Endothelial cell of umbilical vein (primary cell): ENCODE measurements around the gene STAB2. TPM values are rescaled to one million over a fixed set of nuclear protein-coding genes. Genes with fewer than 3 reads are reported as not detected.

Experiments used
- BruUV-seq: library from RNA; stranded (reverse); fragments of 400-500 nt; replicated peaks from 2 replicates; lab custom pipeline; 2021; lab: Mats Ljungman, UMichigan
- CTCF ChIA-PET: fragments of 300-600, 350-600 bp; sonication (Branson Sonifier 250); formaldehyde crosslinking; loops from one replicate; lab custom pipeline; 2021; ENCODE audit warnings: antibody characterized with exemption, inconsistent platforms; lab: Charles Lee
- POLR2A ChIA-PET: fragments of 300-600, 350-600 bp; sonication (Branson Sonifier 250); formaldehyde crosslinking; loops from one replicate; lab custom pipeline; 2021; ENCODE audit warnings: antibody characterized with exemption, inconsistent platforms; lab: Charles Lee
- DNase-seq: peaks from one replicate; pipeline ENCODE4 v3.0.0-alpha.2; 2011; ENCODE audit warnings: low read depth, low spot score
- FAIRE-seq: peaks from 2 replicates; lab custom pipeline; 2011; peaks lifted over from hg19 to GRCh38; lab: Jason Lieb, UNC
- H2AFZ ChIP-seq: 2 replicates; pipeline ENCODE4 v1.6.0; 2012; ENCODE audit warnings: low read depth, low read length, control low read depth, inconsistent platforms
- H3K27ac ChIP-seq: 2 replicates; pipeline ENCODE4 v1.5.1; 2011; ENCODE audit warnings: low read depth, mild to moderate bottlenecking, control low read depth, low read length, moderate library complexity; ENCODE audit not compliant: insufficient read depth
- H3K27me3 ChIP-seq, 2 experiments: 2 replicates each; pipeline versions ENCODE4 v1.6.0 to v1.6.1; 2011; ENCODE audit warnings: low read length in 2 of 2, mixed read lengths in 1 of 2; ENCODE audit not compliant: control insufficient read depth in 2 of 2, insufficient read depth in 2 of 2
- H3K36me3 ChIP-seq, 2 experiments: 2 replicates in 1 of 2; 3 replicates in 1 of 2; pipeline ENCODE4 v1.5.1; 2011; ENCODE audit warnings: low read length in 2 of 2, mild to moderate bottlenecking in 1 of 2, moderate library complexity in 1 of 2; ENCODE audit not compliant: control insufficient read depth in 2 of 2, insufficient read depth in 2 of 2; ENCODE audit errors: extremely low read depth in 1 of 2
- H3K4me1 ChIP-seq: 3 replicates; pipeline ENCODE4 v1.5.1; 2011; ENCODE audit warnings: mild to moderate bottlenecking, low read length; ENCODE audit not compliant: control insufficient read depth, insufficient read depth; ENCODE audit errors: extremely low read depth
- H3K4me2 ChIP-seq: 2 replicates; pipeline ENCODE4 v1.6.1; 2011; ENCODE audit warnings: low read length, control low read depth, mixed read lengths; ENCODE audit not compliant: insufficient read depth
- H3K4me3 ChIP-seq, 3 experiments: fragments of 200-600 bp in 1 of 3; sonication (generic), shearing (Covaris generic) in 1 of 3; replicated peaks in 1 of 3; 2 replicates each; pipeline ENCODE4 v1.5.1; 2011 to 2016; ENCODE audit warnings: control low read depth in 3 of 3, low read length in 3 of 3, mild to moderate bottlenecking in 2 of 3, inconsistent platforms in 1 of 3, low read depth in 1 of 3, moderate library complexity in 1 of 3; ENCODE audit not compliant: insufficient read depth in 1 of 3
- H3K79me2 ChIP-seq: 2 replicates; pipeline ENCODE4 v1.6.0; 2012; ENCODE audit warnings: low read length, inconsistent platforms; ENCODE audit not compliant: control insufficient read depth, insufficient read depth
- H3K9ac ChIP-seq: replicated peaks from 2 replicates; pipeline ENCODE3; 2011; ENCODE audit warnings: low read length, control low read depth; ENCODE audit not compliant: insufficient read depth; ENCODE audit errors: extremely low read depth
- H3K9me1 ChIP-seq: replicated peaks from 3 replicates; pipeline ENCODE4 v1.6.0; 2011; ENCODE audit warnings: mild to moderate bottlenecking, low read length; ENCODE audit not compliant: control insufficient read depth, insufficient read depth; ENCODE audit errors: extremely low read depth
- H3K9me3 ChIP-seq: replicated peaks from 2 replicates; pipeline ENCODE4 v1.5.1; 2012; ENCODE audit warnings: low read length, inconsistent platforms; ENCODE audit not compliant: control insufficient read depth, insufficient read depth
- H4K20me1 ChIP-seq: replicated peaks from 2 replicates; pipeline ENCODE3; 2011; ENCODE audit warnings: mild to moderate bottlenecking, low read length; ENCODE audit not compliant: control insufficient read depth, insufficient read depth; ENCODE audit errors: extremely low read depth
- CTCF ChIP-seq, 2 donors: IDR thresholded peaks; 1 replicate in 1 of 2; 2 replicates in 1 of 2; pipeline ENCODE4 v1.5.1; 2011; ENCODE audit warnings: low read length in 2 of 2, mild to moderate bottlenecking in 2 of 2, moderate library complexity in 2 of 2, control low read depth in 1 of 2, inconsistent platforms in 1 of 2, low read depth in 1 of 2; ENCODE audit not compliant: insufficient read depth in 1 of 2; ENCODE audit errors: extremely low read depth in 1 of 2
- GATA2 ChIP-seq: IDR thresholded peaks from 2 replicates; pipeline ENCODE4 v1.7.0; 2011; ENCODE audit warnings: low read depth, mild to moderate bottlenecking, moderate library complexity, mixed read lengths, low read length; ENCODE audit not compliant: insufficient read length, insufficient read depth
- MAX ChIP-seq: IDR thresholded peaks from 2 replicates; pipeline ENCODE4 v1.6.1; 2011; ENCODE audit not compliant: insufficient read depth, insufficient read length
- MYC ChIP-seq: IDR thresholded peaks from one replicate; pipeline ENCODE4 v1.6.1; 2011; ENCODE audit warnings: mild to moderate bottlenecking, low read depth, low read length
- POLR2A ChIP-seq: IDR thresholded peaks from 2 replicates; pipeline ENCODE4 v1.6.1; 2012; ENCODE audit warnings: low read depth, mild to moderate bottlenecking, control low read depth, low read length
- dilution Hi-C: fragments of 300-500 bp; cut with MboI; formaldehyde crosslinking; loops from one replicate; pipeline ENCODE4 v1.15.0; 2019; ENCODE audit warnings: low sequenced_read_pairs; ENCODE audit not compliant: extremely low pct_ligation_motif_present
- intact Hi-C: fragments of 100-400 bp; cut with micrococcal nuclease; formaldehyde crosslinking; loops from one replicate; pipeline ENCODE4 v1.10.0; 2022
- polyA plus RNA-seq, 4 experiments: library from polyadenylated mRNA; depleted of rRNA in 3 of 4; stranded (reverse) in 3 of 4; unstranded in 1 of 4; fragments of >200 nt; gene quantifications; 2 replicates each; pipeline versions ENCODE4 v1.2.1 to v1.2.3, GENCODE V29; 2011 to 2012; ENCODE audit warnings: missing spikeins in 1 of 4
- total RNA-seq: library from RNA; stranded (reverse); gene quantifications from 2 replicates; pipeline ENCODE4 v1.2.3, GENCODE V29; 2021

The STAB2 gene
- total and polyA plus RNA-seq, 2 donors (not counting 3 experiments of a cell fraction or from before 2014, with no cell fraction given): 0.01 TPM; not detected in 1

- ChIA-PET POLR2A (no interaction called here), CTCF (no interaction called here)
- H3K9me1 ChIP-seq: no peaks in the 10 kb centered on the region
- no peaks in the 10 kb centered on the region for H3K9me3 ChIP-seq
- no peaks in the 10 kb centered on the region for H3K27me3 ChIP-seq
- dilution Hi-C loops: no loop called here
- H3K4me3 ChIP-seq: no peak overlapping the region
- H3K27ac ChIP-seq: no peak overlapping the region
- DNase-seq: no peak
- H3K9ac ChIP-seq: no peak overlapping the region
- H2AFZ ChIP-seq: no peak overlapping the region
- intact Hi-C loops: loop anchor here (2.0 kb wide), 1 partner anchor 19 kb away; no protein-coding TSS in a partner anchor
- H3K4me1 ChIP-seq: peaks cover 42% of the 10 kb centered on the region
- no peaks in the 10 kb centered on the region for H4K20me1 ChIP-seq
- H3K4me2 ChIP-seq: no peak overlapping the region
- no peak for TF ChIP-seq POLR2A
- TF ChIP-seq MYC: no peak
- no peak for TF ChIP-seq MAX
- TF ChIP-seq GATA2: no peak
- no peak for TF ChIP-seq CTCF (IDR thresholded peaks at IDR 0.05; ENCODE audit: extremely low read depth in 1 of 2, insufficient read depth in 1 of 2, low read depth in 1 of 2, low read length in 2 of 2)
- no peaks in the 10 kb centered on the region for H3K36me3 ChIP-seq
- H3K79me2 ChIP-seq: no peaks in the 10 kb centered on the region
- no peak for FAIRE-seq
- no TSS peak for BruUV-seq
Observed at GRCh38 chr12:103803847-103804246, 216.8 kb downstream of the STAB2 start.
